ENCODE results near the gene LRRN4. TPM values are rescaled to one million over a fixed set of nuclear protein-coding genes. Genes with fewer than 3 reads are reported as not detected.

Gene LRRN4
- total and polyA plus RNA-seq, 2 of the 8 experiments (the other 6 are each of a cell fraction or from before 2014, with no cell fraction given): 0.21 to 0.89 TPM

DNA sequence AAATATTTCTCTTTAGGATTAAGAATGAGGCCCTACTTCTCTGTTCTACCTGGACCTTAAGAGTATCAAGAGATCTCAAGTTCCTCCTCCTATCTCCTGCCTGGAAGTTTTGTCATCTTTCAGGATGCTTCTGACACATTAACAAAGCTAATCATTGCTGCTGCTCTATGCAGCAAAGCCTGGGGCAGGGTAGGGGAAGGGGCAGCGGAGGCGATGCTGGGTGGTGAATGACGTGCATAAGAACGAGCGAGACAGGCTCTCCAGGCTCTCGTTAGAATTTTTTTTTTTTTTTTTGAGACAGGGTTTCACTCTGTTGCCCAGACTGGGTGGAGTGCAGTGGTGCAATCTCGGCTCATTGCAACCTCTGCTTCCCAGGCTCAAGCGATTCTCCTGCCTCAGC, 37.8 kb upstream of the LRRN4 start (continued):
- TF ChIP-seq GTF2F1 (IDR thresholded peaks at IDR 0.05; ENCODE audit: borderline replicate concordance, low read depth, low read length): no peak
- TF ChIP-seq, protein P1, sequence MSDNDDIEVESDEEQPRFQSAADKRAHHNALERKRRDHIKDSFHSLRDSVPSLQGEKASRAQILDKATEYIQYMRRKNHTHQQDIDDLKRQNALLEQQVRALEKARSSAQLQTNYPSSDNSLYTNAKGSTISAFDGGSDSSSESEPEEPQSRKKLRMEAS (IDR thresholded peaks at IDR 0.05): no peak

Data from H1 (cell line).